Stimulated activated CD8-positive, alpha-beta memory T cell treated with anti-CD3 and anti-CD28 coated beads, Interleukin-15, amount 100 ng/mL, for 48 hours (primary cell): ENCODE results near the gene ERAS.
A peak's percentile ranks its signal among the peaks of the same experiment; 100 is the strongest.
"Not testable (repeated sequence)": the region's sequence is repeated elsewhere in the genome, so short reads cannot be mapped to it uniquely, and the experiment has no call there.

ENCODE experiments used
- DNase-seq, 2 donors: peaks; one replicate each; pipeline ENCODE4 v3.0.0-alpha.2; 2020; ENCODE audit warnings: low read depth in 2 of 2

ERAS gene

GRCh38 chrX:48831136-48831908 lies 5.0 kb downstream of the ERAS start:
- DNase-seq, result no peak

GRCh38 chrX:48831909-48832291 lies 5.6 kb downstream of the ERAS start:
- no peak for DNase-seq

- DNase-seq, result no peak
Observed at GRCh38 chrX:48833542-48834138, 7.3 kb downstream of the ERAS start.

- DNase-seq, result no peak
Observed at GRCh38 chrX:48834383-48834709, 8.0 kb downstream of the ERAS start.

GRCh38 chrX:48835524-48836329 lies 9.4 kb downstream of the ERAS start, which contains the start of gene PCSK1N:
Gene PCSK1N (minus strand): TSS chrX:48835610. CDS start chrX:48835532, 78 bp downstream.
- DNase-seq, result peak; percentile 4 to 19

- no peak for DNase-seq
Observed at GRCh38 chrX:48839686-48840085, 13.4 kb downstream of the ERAS start.

- no peak for DNase-seq
Observed at GRCh38 chrX:48848847-48849246, 22.5 kb downstream of the ERAS start.

GRCh38 chrX:48852857-48853256 lies 26.5 kb downstream of the ERAS start:
- DNase-seq, result no peak

GRCh38 chrX:48853494-48853893 lies 27.2 kb downstream of the ERAS start:
- DNase-seq, result not testable (repeated sequence)

GRCh38 chrX:48854121-48854804 lies 27.9 kb downstream of the ERAS start:
- DNase-seq, result not testable (repeated sequence)

- no peak for DNase-seq
Observed at GRCh38 chrX:48854898-48855297, 28.6 kb downstream of the ERAS start.

- DNase-seq, result no peak
Observed at GRCh38 chrX:48864210-48864609, 37.9 kb downstream of the ERAS start.

GRCh38 chrX:48872017-48872416 lies 45.7 kb downstream of the ERAS start:
- not testable (repeated sequence) for DNase-seq

GRCh38 chrX:48876944-48877343 lies 50.6 kb downstream of the ERAS start:
- not testable (repeated sequence) for DNase-seq
